Spleen (tissue), 7 donors: ENCODE measurements around the gene APOB.

Experiments used
- CTCF ChIP-seq, 11 experiments: fragments of 200-600 bp in 7 of 11; fragments of 450-650 bp in 4 of 11; sonication (generic) in 4 of 11; IDR thresholded peaks in 8 of 11; conservative IDR thresholded peaks in 3 of 11; 1 replicate in 7 of 11; 2 replicates in 4 of 11; pipeline versions ENCODE4 v1.4.0 to v1.8.0; 2016 to 2021; ENCODE audit warnings: antibody characterized with exemption in 11 of 11, inconsistent platforms in 4 of 11, mild to moderate bottlenecking in 1 of 11
- POLR2A ChIP-seq, 3 donors: fragments of 450-650 bp; IDR thresholded peaks; one replicate each; pipeline ENCODE4 v1.5.1; 2017; ENCODE audit warnings: antibody characterized with exemption in 3 of 3, mild to moderate bottlenecking in 1 of 3
- POLR2AphosphoS5 ChIP-seq, 3 donors: sonication (generic); formaldehyde crosslinking; IDR thresholded peaks; one replicate each; pipeline ENCODE4 v1.5.1; 2017; ENCODE audit warnings: antibody characterized with exemption in 3 of 3
- donor health status: DM: no; HTN: no; CAD: no; lungs with moderate emphysema.
- donor health status: DM: no; HTN: no; CAD: no.
- donor health status: DM: no; HTN: no; CAD: no.

DNA sequence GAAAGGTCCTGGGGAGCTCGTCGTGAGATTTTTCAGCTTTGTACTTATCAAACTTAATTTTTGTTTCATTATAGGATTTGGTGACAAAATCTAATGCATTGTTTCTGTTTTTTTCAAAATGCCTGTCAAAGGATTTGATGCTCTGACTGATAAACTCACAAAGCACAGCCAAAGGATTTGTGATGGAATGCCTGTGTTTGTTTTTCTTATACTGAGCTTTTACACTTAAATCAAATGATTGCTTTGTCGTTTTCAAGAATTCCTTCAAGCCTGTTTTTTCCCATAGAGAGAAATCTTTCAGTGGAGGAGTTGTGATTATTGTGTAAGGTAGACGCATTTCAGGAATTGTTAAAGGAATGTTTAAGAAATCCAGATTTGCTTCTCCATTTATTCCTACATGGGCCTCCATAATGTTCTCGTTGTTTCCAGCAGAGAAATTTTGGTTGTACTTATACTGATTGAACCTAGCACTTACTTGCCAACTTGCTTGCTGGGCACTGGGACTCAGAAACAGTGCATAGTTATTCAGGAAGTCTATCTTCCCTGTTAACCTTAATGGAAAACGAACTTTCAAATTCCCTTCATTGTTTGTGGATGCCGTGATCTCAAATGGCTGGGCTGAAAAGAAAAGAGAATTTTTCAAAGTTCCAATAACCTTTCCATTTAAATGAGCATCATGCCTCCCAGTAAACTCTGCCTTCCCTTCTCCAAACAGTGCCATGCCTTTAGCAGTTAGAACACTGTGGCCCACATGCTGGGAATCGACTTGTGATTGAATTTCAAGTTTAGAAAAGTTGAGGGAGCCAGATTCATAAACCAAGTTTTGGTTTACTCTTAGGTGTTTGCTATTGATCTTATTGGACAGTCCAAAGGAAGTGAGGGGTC is 36.5 kb downstream of the APOB start:
- TF ChIP-seq POLR2AphosphoS5 (IDR thresholded peaks at IDR 0.05), result no peak
- TF ChIP-seq CTCF (IDR thresholded peaks at IDR 0.05 in 8 of 11, conservative IDR thresholded peaks at IDR 0.05 in 3 of 11), result no peak
- no peak for TF ChIP-seq POLR2A (IDR thresholded peaks at IDR 0.05)
